Activated naive CD8-positive, alpha-beta T cell treated with anti-CD3 and anti-CD28 coated beads, Interleukin-2, amount 50 U/mL, for 24 hours (primary cell): ENCODE data around the gene GCNT4.

Source experiments
- ATAC-seq: fragments of 150-1000 bp; cut with Tn5 transposase; one replicate; pipeline ENCODE4 v1.10.0; 2021
- DNase-seq: peaks from one replicate; pipeline ENCODE4 v3.0.0; 2021
- H3K27ac Mint-ChIP-seq: one replicate; pipeline ENCODE4 v1.8.0; 2021; ENCODE audit warnings: mild to moderate bottlenecking, mixed read lengths
- H3K27me3 Mint-ChIP-seq: one replicate; pipeline ENCODE4 v1.8.0; 2021; ENCODE audit warnings: mixed read lengths
- H3K36me3 Mint-ChIP-seq: one replicate; pipeline ENCODE4 v1.8.0; 2021; ENCODE audit warnings: low read depth, mixed read lengths
- H3K4me1 Mint-ChIP-seq: one replicate; pipeline ENCODE4 v1.8.0; 2021; ENCODE audit warnings: mixed read lengths
- H3K4me3 Mint-ChIP-seq: one replicate; pipeline ENCODE4 v1.8.0; 2021; ENCODE audit warnings: mild to moderate bottlenecking, moderate library complexity, mixed read lengths
- H3K9me3 Mint-ChIP-seq: one replicate; pipeline ENCODE4 v1.8.0; 2021; ENCODE audit warnings: mixed read lengths

GCNT4 gene

DNA sequence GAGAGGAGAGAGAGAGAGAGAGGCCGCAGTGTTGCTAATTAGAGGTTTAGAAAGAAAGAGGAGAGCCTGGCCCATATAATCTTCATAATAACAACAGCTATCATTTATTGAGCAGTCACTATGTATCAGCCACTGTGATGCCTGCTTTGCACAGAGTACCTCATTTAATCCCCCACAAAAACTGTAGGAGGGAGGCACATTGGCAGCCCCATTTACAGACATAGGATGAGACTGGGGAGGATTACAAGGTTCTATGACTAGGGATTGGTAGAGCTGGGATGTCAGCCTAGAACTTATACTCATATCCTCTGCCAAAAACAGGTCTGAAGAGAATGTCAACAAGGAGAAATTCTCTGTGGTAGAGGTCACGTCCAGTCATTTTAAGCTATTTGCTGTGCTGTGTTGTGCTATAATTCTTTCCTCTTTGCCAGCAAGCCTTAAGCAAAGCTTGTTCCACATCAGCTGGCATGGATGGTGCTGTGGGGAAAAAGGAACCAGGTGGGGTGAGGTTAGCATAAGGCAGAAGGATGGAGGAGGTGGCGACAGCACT lies 6.7 kb upstream of the GCNT4 start:
- peak; percentile 50 for ATAC-seq
- Mint-ChIP-seq H3K36me3 (no peaks in the 10 kb centered on the region), H3K4me3 (peak overlapping the region; percentile 47), H3K4me1 (peaks cover 92% of the 10 kb centered on the region), H3K27me3 (peaks cover 1% of the 10 kb centered on the region), H3K27ac (peak overlapping the region; percentile 69), H3K9me3 (peaks cover 3% of the 10 kb centered on the region)
- no peak for DNase-seq

DNA sequence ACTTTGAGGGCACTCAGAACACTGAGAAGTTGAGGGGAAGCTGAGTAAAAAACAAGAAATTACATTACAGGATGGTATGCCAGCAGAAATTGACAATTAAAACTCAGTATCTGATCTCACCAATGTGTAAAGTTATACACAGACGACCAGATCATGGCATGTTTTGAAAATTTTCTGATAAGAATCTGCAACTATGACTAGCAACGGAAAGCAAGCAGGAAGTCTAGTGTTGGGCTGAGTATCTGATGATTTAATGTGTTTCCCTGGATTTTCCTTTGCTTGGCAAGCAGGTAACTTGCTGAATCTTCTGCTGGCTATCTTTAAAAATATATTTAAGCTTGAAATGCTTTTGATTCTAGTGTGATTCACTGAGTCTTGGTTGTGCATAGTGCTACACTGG lies 5.2 kb upstream of the GCNT4 start:
- Mint-ChIP-seq H3K27me3 (peaks cover 1% of the 10 kb centered on the region), H3K9me3 (peaks cover 3% of the 10 kb centered on the region), H3K4me1 (peaks cover 85% of the 10 kb centered on the region), H3K27ac (peak overlapping the region; percentile 50), H3K36me3 (no peaks in the 10 kb centered on the region), H3K4me3 (no peak overlapping the region)
- no peak for ATAC-seq
- DNase-seq = no peak

DNA sequence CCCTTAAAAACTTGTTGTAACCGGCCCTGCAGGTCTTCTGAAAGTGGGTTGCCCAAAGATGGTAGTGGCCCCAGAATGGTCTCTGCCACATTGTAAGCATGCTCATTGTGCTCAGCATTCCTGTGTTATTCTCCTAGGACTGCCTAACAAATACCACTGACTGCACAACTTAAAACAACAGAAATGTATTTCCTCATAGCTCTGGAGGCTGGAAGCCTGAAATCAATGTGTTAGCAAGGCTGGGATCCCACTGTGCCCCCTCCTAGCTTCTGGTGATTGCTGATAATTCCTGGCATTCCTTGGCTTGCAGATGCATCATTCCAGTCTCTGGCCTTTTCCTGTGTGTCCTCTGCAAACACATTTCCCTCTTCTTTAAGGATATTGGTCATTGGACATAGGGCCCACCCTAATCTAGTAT lies 3.4 kb upstream of the GCNT4 start:
- DNase-seq (no peak), ATAC-seq (no peak)
- H3K4me3 Mint-ChIP-seq = no peak overlapping the region
- H3K27me3 Mint-ChIP-seq = peaks cover 1% of the 10 kb centered on the region
- H3K36me3 Mint-ChIP-seq = no peaks in the 10 kb centered on the region
- H3K27ac Mint-ChIP-seq = no peak overlapping the region
- H3K9me3 Mint-ChIP-seq = no peaks in the 10 kb centered on the region
- peaks cover 86% of the 10 kb centered on the region for H3K4me1 Mint-ChIP-seq

DNA sequence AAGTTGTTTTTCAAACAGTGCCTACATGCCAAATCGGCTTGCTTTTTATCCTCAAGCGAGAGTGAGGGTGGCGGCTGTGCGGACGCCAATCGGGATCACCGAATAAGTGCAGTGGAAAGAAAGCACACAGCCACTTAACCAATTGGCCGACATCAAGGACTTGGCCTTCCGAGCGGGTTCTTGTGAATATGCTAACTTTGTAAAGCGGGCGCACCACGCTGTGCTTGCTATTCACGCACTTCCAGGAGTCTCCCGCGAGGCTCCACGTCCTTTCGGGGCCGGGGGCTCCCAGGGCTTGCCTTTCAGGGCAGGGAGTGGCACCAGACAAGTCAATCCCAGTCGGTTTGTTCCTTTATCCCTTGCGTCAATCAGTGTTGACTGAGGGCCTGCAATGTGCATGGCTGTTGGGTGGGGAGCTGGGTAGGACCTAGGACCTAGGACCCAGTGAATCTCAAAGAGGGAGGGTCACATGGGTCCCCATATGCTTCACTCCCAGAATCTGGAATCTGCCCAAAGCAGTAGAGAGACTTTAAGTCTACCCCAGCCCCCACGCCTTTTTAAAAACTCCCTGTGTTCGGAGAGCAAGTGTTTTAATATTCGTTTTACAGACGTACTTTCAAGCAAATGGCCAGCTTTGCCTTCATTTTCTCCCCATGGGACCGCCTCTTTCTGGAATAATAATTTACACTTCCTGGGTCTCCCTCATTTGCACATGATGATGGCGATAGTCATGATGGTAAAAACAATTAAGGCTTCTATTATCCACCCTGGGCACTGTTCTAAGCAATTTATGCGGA lies 2.0 kb upstream of the GCNT4 start:
- Mint-ChIP-seq H3K27me3 (peaks cover 1% of the 10 kb centered on the region), H3K4me1 (peaks cover 86% of the 10 kb centered on the region), H3K9me3 (no peaks in the 10 kb centered on the region), H3K4me3 (peak overlapping the region; percentile 84), H3K27ac (peak overlapping the region; percentile 82), H3K36me3 (no peaks in the 10 kb centered on the region)
- DNase-seq (peak; percentile 29), ATAC-seq (no peak)

DNA sequence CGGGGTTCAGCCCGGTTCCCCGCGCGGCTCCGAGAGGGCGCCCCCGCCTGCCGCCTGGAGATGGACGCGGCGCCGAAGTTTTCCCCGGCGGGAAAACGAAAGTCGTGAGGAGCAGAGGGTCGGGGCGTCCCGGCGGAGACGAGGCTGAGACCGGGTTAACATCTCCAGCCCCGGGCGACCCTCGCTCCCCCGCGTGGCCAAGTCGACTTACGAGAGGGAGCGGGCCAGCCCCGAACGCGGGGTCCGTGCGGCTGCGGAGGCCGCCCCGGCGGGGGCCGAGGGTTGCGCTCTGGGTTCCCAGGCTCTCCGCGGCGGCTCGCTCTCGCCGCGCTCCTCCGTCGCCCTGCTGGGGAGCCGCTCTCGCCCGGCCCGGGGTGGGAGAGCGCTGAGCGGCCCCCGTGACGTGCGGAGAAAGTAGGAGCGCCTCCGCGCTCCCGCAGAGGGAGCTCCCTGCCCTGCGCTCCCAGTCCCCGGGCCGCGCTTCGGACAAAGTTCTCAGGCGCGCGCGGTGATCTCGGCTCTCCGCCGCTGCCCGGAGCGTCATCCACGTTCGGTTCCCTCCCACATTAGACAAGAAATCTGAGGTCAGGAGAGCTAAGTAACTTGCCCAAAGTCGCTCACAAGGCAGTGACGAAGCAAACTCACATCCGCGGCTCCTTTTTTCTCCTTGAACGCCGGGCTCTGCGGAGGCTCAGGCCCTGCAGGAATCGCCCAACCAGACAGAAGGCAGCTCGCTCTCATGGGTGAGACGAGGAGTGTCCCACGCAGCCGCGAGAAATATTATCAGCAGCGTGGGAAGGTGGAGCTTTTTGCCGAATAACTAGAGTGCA lies 1.2 kb upstream of the GCNT4 start:
- H3K27ac Mint-ChIP-seq = peak overlapping the region; percentile 82

DNA sequence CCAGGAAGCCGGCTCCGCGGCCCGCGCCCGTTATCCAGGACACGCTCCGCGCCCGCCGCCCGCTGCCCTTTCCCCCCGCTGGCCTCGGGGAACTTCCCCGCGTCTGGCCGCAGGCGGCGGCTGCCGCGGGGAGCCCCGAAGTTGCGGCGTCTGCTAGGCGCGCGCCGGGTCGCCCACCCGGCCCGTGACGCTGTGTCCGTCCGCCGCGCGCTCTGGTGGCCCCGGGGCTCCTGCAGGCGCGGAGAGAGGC lies 621 bp upstream of the GCNT4 start:
- ATAC-seq (no peak), DNase-seq (no peak)
- Mint-ChIP-seq H3K9me3 (no peaks in the 10 kb centered on the region), H3K36me3 (no peaks in the 10 kb centered on the region), H3K4me1 (peaks cover 86% of the 10 kb centered on the region), H3K4me3 (peak overlapping the region; percentile 84), H3K27me3 (peaks cover 1% of the 10 kb centered on the region), H3K27ac (no peak overlapping the region)

More for the DNA sequence above, 1.2 kb upstream of the GCNT4 start:
- DNase-seq (peak; percentile 60), ATAC-seq (peak; percentile 30)
- Mint-ChIP-seq H3K27me3 (peaks cover 1% of the 10 kb centered on the region), H3K36me3 (no peaks in the 10 kb centered on the region), H3K9me3 (no peaks in the 10 kb centered on the region), H3K4me1 (peaks cover 86% of the 10 kb centered on the region), H3K4me3 (peak overlapping the region; percentile 84)

DNA sequence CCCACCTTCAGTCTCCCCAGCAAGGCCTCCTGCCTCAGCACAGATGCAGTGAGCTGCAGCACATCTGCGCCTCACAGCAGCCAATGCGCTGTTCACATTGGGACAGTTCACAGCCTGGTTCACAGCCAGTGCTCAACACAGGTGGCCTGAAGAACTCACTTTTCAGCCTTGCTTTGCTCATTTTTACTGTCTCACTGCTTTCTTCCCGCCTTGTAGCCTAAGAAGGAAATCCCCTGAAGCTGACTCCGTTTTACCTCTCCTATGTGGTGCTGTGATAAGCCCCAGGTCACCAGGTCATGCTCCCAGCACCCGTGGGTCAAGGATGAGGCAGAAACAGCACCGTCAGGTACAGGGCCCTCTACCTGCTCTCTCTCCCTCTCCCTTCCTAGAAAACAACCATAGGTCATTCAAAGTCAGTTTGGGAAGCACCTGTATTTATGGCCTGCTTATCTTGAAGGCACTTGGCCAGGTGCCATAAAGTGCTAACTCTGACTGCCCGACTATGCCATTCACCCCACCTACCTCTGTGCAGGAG lies 1.1 kb downstream of the GCNT4 start:
- ATAC-seq (peak; percentile 16), DNase-seq (peak; percentile 33)
- Mint-ChIP-seq H3K4me1 (peaks cover 74% of the 10 kb centered on the region), H3K4me3 (peak overlapping the region; percentile 89), H3K27me3 (peaks cover 1% of the 10 kb centered on the region), H3K9me3 (no peaks in the 10 kb centered on the region), H3K27ac (peak overlapping the region; percentile 74), H3K36me3 (no peaks in the 10 kb centered on the region)

DNA sequence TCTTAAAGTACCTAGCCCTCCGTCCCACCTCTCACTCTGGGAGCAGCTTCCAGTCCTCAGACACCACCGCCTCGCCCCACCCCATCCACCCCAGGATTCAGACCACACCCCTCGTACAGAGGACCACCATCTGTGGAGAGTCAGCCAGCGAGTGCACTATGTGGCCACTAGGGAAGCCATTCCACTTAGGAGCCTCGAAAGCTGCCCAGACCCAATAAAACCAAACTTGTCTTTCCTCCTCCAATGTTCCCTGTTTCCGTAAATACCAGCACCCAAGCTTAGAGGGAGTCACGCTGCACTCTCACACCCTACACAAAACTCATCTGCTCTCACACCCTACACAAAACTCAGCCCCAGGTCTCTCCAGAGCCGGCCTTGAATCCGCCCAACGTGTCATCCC lies 1.9 kb downstream of the GCNT4 start:
- H3K36me3 Mint-ChIP-seq = peaks cover 2% of the 10 kb centered on the region
- H3K27me3 Mint-ChIP-seq = peaks cover 1% of the 10 kb centered on the region
- peaks cover 72% of the 10 kb centered on the region for H3K4me1 Mint-ChIP-seq
- peak overlapping the region; percentile 74 for H3K27ac Mint-ChIP-seq
- H3K9me3 Mint-ChIP-seq = no peaks in the 10 kb centered on the region
- DNase-seq (peak; percentile 37), ATAC-seq (no peak)
- peak overlapping the region; percentile 89 for H3K4me3 Mint-ChIP-seq

DNA sequence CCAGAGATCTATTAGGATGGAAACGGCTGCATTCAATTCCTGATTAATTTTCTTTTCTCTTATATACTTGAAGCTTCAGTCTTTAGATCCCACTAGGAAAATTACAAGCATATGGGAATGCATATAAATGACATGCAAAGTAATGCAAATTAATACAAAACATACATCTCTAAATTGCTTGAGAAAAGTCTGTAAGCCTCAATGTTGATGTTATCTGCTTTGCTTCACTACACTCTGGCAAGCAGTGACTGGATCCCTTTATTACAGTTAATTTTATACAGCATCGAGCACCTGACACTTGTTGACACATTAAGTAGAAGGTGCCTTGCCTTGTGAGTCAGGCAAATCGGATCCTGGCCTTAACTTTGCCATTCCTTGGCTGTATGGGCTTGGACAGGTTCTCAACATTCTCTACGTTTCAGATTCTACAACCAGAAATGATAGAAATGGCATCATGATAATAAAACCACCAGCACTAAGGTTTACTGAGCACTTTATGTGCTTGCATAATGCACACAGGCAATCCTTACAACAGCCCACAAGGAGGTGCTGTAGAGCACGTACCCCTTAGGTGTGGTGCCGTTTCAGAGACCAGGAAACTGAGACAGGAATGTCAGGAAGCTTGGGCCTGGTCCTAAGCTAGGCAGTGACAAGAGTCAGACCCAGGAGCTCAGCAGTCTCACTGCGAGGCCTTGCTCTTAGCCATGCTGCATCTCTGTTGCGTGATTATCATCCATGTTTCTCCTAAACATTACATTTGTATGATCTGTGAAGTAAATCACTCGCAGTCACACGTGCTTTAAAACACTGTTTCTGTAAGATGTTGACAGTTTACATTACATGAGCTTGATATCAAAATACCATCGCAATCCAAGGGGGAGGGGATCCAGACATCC lies 2.7 kb downstream of the GCNT4 start:
- Mint-ChIP-seq H3K4me3 (peak overlapping the region; percentile 89), H3K4me1 (peaks cover 74% of the 10 kb centered on the region), H3K36me3 (peaks cover 5% of the 10 kb centered on the region), H3K27ac (peak overlapping the region; percentile 74), H3K27me3 (peaks cover 1% of the 10 kb centered on the region), H3K9me3 (no peaks in the 10 kb centered on the region)
- ATAC-seq = no peak
- DNase-seq = peak; percentile 68

DNA sequence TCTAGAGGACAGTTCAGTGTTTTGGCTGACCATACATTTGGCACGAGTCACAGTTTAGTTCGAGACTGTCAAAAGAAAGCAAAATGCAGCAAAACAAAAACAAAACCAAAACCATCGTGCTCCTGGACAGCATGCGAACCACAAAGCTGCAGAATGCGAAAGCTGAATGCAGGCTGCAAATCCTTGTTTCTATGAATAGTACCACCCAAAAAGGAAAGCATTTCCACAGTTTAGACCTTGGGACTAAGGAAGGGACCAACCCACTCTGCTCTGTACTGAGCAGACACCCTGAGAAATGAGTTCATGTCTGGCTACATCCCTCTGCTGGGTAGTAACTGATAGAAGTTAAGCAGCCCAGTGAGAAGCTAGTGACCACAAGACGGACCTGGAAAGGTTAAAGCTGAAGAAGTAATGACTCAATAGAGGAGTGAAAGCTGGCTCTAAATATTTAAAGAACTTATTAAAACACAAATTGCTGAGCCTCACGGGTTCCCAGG lies 3.9 kb downstream of the GCNT4 start:
- peaks cover 72% of the 10 kb centered on the region for H3K4me1 Mint-ChIP-seq
- peak overlapping the region; percentile 44 for H3K4me3 Mint-ChIP-seq
- no peaks in the 10 kb centered on the region for H3K27me3 Mint-ChIP-seq
- ATAC-seq (no peak), DNase-seq (no peak)
- peak overlapping the region; percentile 8 for H3K27ac Mint-ChIP-seq
- no peaks in the 10 kb centered on the region for H3K9me3 Mint-ChIP-seq
- peaks cover 12% of the 10 kb centered on the region for H3K36me3 Mint-ChIP-seq

DNA sequence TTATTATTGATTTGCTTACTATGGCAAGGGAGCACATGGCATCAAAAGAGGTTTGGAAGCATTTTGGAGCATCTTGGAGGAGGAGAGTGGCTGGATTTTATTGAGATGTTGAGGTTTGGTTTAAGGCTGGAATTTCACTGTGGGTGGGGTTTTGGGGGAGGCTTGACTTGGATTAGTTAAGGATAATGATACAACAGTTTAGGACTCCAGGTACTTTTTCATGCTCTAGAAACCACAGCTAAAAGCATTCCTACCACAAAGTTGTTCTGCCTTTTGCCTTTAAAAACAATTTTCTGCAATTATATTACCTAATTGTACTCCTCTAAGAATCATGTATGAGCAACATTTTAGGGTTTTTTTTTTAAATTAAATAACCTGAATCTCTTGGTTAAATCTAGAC lies 5.0 kb downstream of the GCNT4 start:
- Mint-ChIP-seq H3K9me3 (no peaks in the 10 kb centered on the region), H3K36me3 (peaks cover 15% of the 10 kb centered on the region), H3K4me3 (no peak overlapping the region), H3K27ac (no peak overlapping the region), H3K4me1 (peaks cover 73% of the 10 kb centered on the region), H3K27me3 (no peaks in the 10 kb centered on the region)
- DNase-seq (no peak), ATAC-seq (no peak)

DNA sequence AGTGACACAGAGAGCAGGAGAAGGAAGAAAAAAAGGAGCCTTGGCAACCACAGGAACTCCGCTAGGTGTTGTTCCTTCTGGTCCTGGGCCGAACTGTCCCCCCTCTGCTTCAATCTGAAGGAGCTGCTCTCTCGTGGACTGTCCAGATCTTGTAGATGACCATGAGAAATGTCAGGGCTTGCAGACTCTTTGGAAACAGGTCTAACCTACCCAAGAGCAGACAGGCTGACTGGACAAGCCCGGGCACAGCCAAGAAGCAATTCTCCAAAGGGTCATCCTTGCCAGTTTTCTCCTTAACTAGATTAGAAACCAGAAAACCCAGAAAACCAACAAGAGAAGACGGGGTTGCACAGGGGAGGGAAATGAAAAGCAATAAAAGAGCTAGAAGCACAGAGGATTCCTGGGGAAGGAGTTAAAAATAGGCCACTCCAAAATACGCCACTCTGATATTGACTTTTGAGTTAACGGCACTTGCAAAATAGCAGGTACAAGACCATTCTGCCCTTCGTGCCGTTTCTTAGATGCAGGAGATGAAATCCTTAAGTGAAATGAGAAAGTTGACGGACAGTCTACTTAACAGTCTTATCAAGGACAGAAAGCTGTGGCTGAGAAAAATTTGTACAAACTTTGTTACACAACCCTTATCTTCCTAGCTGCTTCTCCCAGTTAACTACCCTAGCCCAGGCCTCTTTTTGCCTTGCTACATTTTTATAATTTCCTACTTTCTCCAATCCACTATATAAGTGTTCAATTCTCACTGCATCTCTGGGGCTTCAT lies 5.8 kb downstream of the GCNT4 start:
- Mint-ChIP-seq H3K4me1 (peaks cover 66% of the 10 kb centered on the region), H3K9me3 (no peaks in the 10 kb centered on the region), H3K27me3 (no peaks in the 10 kb centered on the region), H3K4me3 (no peak overlapping the region), H3K27ac (no peak overlapping the region), H3K36me3 (peaks cover 17% of the 10 kb centered on the region)
- no peak for ATAC-seq
- no peak for DNase-seq

DNA sequence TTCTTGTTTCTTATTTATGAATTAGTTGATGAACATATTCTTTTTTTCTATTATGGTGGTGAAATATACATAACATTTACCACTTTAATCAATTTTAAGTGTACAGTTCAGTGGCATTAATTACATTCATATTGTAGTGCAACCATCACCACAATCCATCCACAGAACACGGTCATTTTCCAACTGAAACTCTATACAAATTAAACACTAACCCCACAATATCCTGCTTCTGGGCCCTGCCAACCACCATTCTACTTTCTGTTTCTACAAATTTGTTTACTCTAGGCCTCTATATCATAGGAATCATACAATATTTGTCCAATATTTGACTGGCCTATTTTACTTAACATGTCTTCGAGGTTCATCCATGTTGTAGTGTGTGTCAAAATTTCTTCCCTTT lies 7.3 kb downstream of the GCNT4 start:
- H3K9me3 Mint-ChIP-seq = no peaks in the 10 kb centered on the region
- H3K4me3 Mint-ChIP-seq = no peak overlapping the region
- no peaks in the 10 kb centered on the region for H3K27me3 Mint-ChIP-seq
- H3K4me1 Mint-ChIP-seq = peaks cover 58% of the 10 kb centered on the region
- peaks cover 17% of the 10 kb centered on the region for H3K36me3 Mint-ChIP-seq
- no peak overlapping the region for H3K27ac Mint-ChIP-seq
- DNase-seq (no peak), ATAC-seq (peak; percentile 38)
